ENCODE measurements around the gene GRIA1.

DNA sequence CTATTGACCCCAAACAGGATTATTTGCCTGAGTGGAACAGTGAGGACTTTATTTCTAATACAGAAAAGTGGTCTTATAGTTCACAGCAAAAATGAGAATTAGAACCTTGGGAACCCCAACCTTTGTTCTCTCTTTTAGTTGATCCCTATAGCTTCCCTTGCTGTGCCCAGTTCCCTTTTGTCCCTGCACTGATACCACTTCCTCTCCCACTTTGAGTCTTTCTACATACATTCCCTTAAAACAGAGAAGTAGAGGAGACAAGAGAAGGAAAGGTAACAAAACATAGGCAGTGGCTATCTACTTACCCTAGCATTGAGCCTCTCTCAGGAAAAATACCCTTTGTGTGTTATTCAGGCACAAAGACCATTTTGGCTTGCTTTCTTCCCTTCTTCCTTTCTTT, 301.8 kb downstream of the GRIA1 start:
- no peak for TF ChIP-seq POLR2AphosphoS5 (IDR thresholded peaks at IDR 0.05; ENCODE audit: low read depth, low read length)
- TF ChIP-seq, protein P1, sequence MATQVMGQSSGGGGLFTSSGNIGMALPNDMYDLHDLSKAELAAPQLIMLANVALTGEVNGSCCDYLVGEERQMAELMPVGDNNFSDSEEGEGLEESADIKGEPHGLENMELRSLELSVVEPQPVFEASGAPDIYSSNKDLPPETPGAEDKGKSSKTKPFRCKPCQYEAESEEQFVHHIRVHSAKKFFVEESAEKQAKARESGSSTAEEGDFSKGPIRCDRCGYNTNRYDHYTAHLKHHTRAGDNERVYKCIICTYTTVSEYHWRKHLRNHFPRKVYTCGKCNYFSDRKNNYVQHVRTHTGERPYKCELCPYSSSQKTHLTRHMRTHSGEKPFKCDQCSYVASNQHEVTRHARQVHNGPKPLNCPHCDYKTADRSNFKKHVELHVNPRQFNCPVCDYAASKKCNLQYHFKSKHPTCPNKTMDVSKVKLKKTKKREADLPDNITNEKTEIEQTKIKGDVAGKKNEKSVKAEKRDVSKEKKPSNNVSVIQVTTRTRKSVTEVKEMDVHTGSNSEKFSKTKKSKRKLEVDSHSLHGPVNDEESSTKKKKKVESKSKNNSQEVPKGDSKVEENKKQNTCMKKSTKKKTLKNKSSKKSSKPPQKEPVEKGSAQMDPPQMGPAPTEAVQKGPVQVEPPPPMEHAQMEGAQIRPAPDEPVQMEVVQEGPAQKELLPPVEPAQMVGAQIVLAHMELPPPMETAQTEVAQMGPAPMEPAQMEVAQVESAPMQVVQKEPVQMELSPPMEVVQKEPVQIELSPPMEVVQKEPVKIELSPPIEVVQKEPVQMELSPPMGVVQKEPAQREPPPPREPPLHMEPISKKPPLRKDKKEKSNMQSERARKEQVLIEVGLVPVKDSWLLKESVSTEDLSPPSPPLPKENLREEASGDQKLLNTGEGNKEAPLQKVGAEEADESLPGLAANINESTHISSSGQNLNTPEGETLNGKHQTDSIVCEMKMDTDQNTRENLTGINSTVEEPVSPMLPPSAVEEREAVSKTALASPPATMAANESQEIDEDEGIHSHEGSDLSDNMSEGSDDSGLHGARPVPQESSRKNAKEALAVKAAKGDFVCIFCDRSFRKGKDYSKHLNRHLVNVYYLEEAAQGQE (IDR thresholded peaks at IDR 0.05; ENCODE audit: insufficient read depth in 1 of 2, low read depth in 2 of 2, low read length in 2 of 2), result no peak
- TF ChIP-seq FOXP2 (optimal IDR thresholded peaks at IDR 0.05; ENCODE audit: borderline replicate concordance, extremely low read depth, extremely low read length, insufficient read depth), result no peak
- TF ChIP-seq SIN3A (IDR thresholded peaks at IDR 0.05; ENCODE audit: borderline replicate concordance, insufficient read depth, low read length), result no peak
- TF ChIP-seq TAF1 (IDR thresholded peaks at IDR 0.05; ENCODE audit: borderline replicate concordance, insufficient read depth, low read length), result no peak

Measured in PFSK-1 (cell line).